GM12864 (cell line): ENCODE data around the gene RNF2.

Source experiments
- DNase-seq: peaks from one replicate; pipeline ENCODE4 v3.0.0-alpha.2; 2011; ENCODE audit warnings: low read depth
- H3K4me3 ChIP-seq: 2 replicates; pipeline ENCODE4 v1.5.1; 2011; ENCODE audit warnings: mild to moderate bottlenecking, low read depth, low read length, control low read depth
- CTCF ChIP-seq: IDR thresholded peaks from 2 replicates; pipeline ENCODE4 v1.5.1; 2011; ENCODE audit warnings: low read depth, mild to moderate bottlenecking, moderate library complexity, low read length, control low read depth, inconsistent platforms; ENCODE audit errors: missing control alignments

The RNF2 gene

GRCh38 chr1:185108321-185108720 lies 63.0 kb downstream of the RNF2 start:
- TF ChIP-seq CTCF = no peak
- no peak overlapping the region for H3K4me3 ChIP-seq
- DNase-seq = no peak

- TF ChIP-seq CTCF = no peak
- H3K4me3 ChIP-seq = no peak overlapping the region
- DNase-seq = no peak
These were observed 64.8 kb downstream of the RNF2 start for GRCh38 chr1:185110145-185110544.

GRCh38 chr1:185111873-185112272 lies 66.5 kb downstream of the RNF2 start:
- DNase-seq = no peak
- no peak for TF ChIP-seq CTCF
- H3K4me3 ChIP-seq = no peak overlapping the region

GRCh38 chr1:185112356-185112755 lies 67.0 kb downstream of the RNF2 start:
- no peak for TF ChIP-seq CTCF
- no peak overlapping the region for H3K4me3 ChIP-seq
- no peak for DNase-seq

- no peak for DNase-seq
- TF ChIP-seq CTCF = no peak
- no peak overlapping the region for H3K4me3 ChIP-seq
These were observed 84.3 kb downstream of the RNF2 start for GRCh38 chr1:185129708-185130107.

GRCh38 chr1:185132534-185132933 lies 87.2 kb downstream of the RNF2 start:
- no peak overlapping the region for H3K4me3 ChIP-seq
- no peak for DNase-seq
- TF ChIP-seq CTCF = no peak

- DNase-seq = no peak
- no peak for TF ChIP-seq CTCF
These were observed 92.7 kb downstream of the RNF2 start for GRCh38 chr1:185137896-185138545.

More at GRCh38 chr1:185137896-185138545, 92.7 kb downstream of the RNF2 start:
- no peak overlapping the region for H3K4me3 ChIP-seq
